GM21723 (cell line): Measurements from ENCODE around the gene FAM111A.

ENCODE experiments used
- ATAC-seq: cut with Tn5 transposase; IDR thresholded peaks from one replicate; pipeline ENCODE4 v1.9.1; 2021; ENCODE audit warnings: mild to moderate bottlenecking, moderate library complexity; ENCODE audit not compliant: unreplicated experiment

FAM111A gene

DNA sequence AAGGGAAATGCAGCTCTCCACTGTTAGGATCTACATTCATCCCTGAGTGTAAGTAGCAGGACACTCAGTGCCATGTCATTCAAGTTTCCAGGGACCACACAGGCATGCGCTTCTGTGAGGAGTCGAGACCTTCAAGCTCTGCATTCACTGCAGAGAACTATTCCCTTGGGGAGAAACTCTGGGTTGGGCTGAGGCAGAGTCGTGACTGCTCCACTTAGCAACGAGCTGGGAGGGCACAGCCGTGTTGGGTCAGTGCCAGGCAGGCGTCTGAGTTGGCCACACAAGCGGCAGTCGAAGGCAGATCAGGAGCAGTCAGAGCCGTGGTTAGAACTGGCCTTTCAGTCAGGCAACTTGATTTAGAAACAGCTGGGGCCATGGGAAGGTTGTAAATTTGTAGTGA, 55.3 kb downstream of the FAM111A start:
- no peak for ATAC-seq

DNA sequence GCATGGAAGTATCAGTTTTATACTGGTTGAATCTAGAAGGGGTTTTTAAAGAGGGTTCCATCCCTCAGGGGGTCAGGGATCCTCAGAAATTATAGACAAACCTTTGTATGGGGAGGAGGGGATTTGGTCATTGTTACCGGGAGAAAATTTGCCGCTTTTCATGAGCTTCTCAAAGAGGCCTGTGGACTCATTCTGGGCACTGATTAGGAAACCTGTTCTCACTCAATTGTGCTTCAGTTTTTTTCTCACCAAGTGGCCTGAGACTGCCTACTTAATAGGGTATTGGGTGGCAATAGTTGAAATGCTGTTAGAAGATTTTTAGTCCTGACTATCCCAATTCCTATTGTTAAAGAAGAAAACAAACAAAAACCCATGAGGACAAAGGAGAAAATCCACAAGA, 56.1 kb downstream of the FAM111A start:
- ATAC-seq, result no peak

DNA sequence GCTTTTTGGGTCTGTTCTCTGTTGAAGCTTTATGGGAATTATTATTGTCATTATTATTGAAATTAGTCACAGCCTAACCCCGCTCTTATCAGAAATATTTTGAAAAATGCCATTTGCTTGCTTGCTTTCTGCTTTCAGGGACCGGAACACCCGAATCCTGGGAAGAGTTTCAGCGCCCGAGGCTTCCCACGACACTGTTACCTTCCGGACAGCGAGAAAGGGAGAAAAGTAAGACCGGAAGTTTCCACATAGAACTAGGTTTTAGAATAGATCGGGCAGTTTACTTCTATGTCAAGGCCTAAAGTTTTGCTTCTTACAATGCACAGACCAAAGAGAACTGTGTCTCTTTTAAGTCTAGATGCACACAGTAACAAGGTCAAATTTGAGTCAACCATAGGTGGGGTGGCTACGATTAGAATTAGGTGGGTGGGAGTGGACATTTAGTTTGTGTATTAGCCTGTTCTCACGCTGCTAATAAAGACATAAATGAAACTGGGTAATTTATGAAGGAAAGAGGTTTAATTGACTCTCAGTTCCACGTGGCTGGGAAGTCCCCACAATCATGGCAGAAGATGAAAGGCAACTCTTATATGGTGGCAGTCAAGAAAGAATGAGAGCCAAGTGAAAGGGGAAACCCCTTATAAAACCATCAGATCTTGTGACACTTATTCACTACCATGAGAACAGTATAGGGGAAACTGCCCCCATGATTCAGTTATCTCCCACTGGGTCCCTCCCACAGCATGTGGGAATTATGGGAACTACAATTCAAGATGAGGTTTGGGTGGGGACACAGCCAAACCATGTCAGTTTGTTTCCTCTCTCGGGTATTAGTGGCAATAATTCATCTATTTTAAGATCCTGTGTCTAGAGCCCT, 57.1 kb downstream of the FAM111A start:
- peak; percentile 52 for ATAC-seq

GRCh38 chr11:59200423-59200746, 57.7 kb downstream of the FAM111A start:
- ATAC-seq, result peak; percentile 35

GRCh38 chr11:59201353-59201752, 58.7 kb downstream of the FAM111A start:
- ATAC-seq, result no peak
